WTC11 (cell line): ENCODE measurements around the gene SPOP. TPM values are rescaled to one million over a fixed set of nuclear protein-coding genes. Genes with fewer than 3 reads are reported as not detected.

Experiments
- ATAC-seq: fragments of 200-7000 bp; cut with Tn5 transposase; 2 replicates; pipeline ENCODE4 v1.10.0; 2021; ENCODE audit warnings: mild to moderate bottlenecking, moderate library complexity
- CTCF ChIA-PET: fragments of 300-600 bp; sonication (Branson Sonifier 250); formaldehyde crosslinking; loops from one replicate; lab custom pipeline; 2021; ENCODE audit warnings: antibody characterized with exemption; lab: Charles Lee
- POLR2A ChIA-PET: fragments of 350-600 bp; sonication (Branson Sonifier 250); formaldehyde crosslinking; loops from one replicate; lab custom pipeline; 2021; ENCODE audit warnings: antibody characterized with exemption; lab: Charles Lee
- DNase-seq: peaks from one replicate; pipeline ENCODE4 v3.0.0; 2021; ENCODE audit warnings: low spot score
- H3K27ac Mint-ChIP-seq: 2 replicates; pipeline ENCODE4 v1.8.0; 2021; ENCODE audit warnings: mixed read lengths
- H3K27me3 Mint-ChIP-seq: 2 replicates; pipeline ENCODE4 v1.8.0; 2021; ENCODE audit warnings: low read depth, mild to moderate bottlenecking, moderate library complexity, mixed read lengths
- H3K36me3 Mint-ChIP-seq: 2 replicates; pipeline ENCODE4 v1.8.0; 2021; ENCODE audit warnings: mixed read lengths
- H3K4me1 Mint-ChIP-seq: 2 replicates; pipeline ENCODE4 v1.8.0; 2022; ENCODE audit warnings: mixed read lengths
- H3K4me3 Mint-ChIP-seq: 2 replicates; pipeline ENCODE4 v1.8.0; 2021; ENCODE audit warnings: mild to moderate bottlenecking, moderate library complexity, mixed read lengths
- H3K9me3 Mint-ChIP-seq: 2 replicates; pipeline ENCODE4 v1.8.0; 2021; ENCODE audit warnings: mixed read lengths
- EMX1 ChIP-seq: fragments of 250-450 bp; sonication (Bioruptor Pico); IDR thresholded peaks from 2 replicates; pipeline ENCODE4 v1.8.0; 2021; ENCODE audit warnings: mild to moderate bottlenecking
- FOXK1 ChIP-seq: sonication (generic); formaldehyde crosslinking; IDR thresholded peaks from 2 replicates; pipeline ENCODE4 v1.8.0; 2022; ENCODE audit warnings: mild to moderate bottlenecking, moderate library complexity, missing genetic modification reagents
- GABPB1 ChIP-seq: sonication (generic); formaldehyde crosslinking; IDR thresholded peaks from 2 replicates; pipeline ENCODE4 v1.8.1; 2023; ENCODE audit warnings: mild to moderate bottlenecking, missing genetic modification reagents
- JUN ChIP-seq: sonication (generic); formaldehyde crosslinking; IDR thresholded peaks from 2 replicates; pipeline ENCODE4 v1.8.0; 2023; ENCODE audit warnings: mild to moderate bottlenecking, missing genetic modification reagents
- NFE2L1 ChIP-seq: sonication (generic); formaldehyde crosslinking; IDR thresholded peaks from 2 replicates; pipeline ENCODE4 v1.8.1; 2023; ENCODE audit warnings: missing genetic modification reagents
- NFYB ChIP-seq: sonication (generic); formaldehyde crosslinking; conservative IDR thresholded peaks from 2 replicates; pipeline ENCODE4 v1.8.0; 2022; ENCODE audit warnings: low read depth, missing genetic modification reagents
- RORB ChIP-seq: fragments of 250-450 bp; sonication (Bioruptor Pico); IDR thresholded peaks from 2 replicates; pipeline ENCODE4 v1.9.0; 2021; ENCODE audit warnings: mild to moderate bottlenecking
- SMAD4 ChIP-seq: sonication (generic); formaldehyde crosslinking; IDR thresholded peaks from 2 replicates; pipeline ENCODE4 v1.8.0; 2022; ENCODE audit warnings: mild to moderate bottlenecking, missing genetic modification reagents
- SP1 ChIP-seq: sonication (generic); formaldehyde crosslinking; conservative IDR thresholded peaks from 2 replicates; pipeline ENCODE4 v1.8.1; 2022; ENCODE audit warnings: missing genetic modification reagents
- TP53 ChIP-seq: sonication (generic); formaldehyde crosslinking; IDR thresholded peaks from 2 replicates; pipeline ENCODE4 v1.8.1; 2023; ENCODE audit warnings: mild to moderate bottlenecking, missing genetic modification reagents
- total RNA-seq: library from RNA; stranded (reverse); gene quantifications from 3 replicates; pipeline ENCODE4 v1.2.3, GENCODE V29; 2021
- TF ChIP-seq, protein P1 (sequence below): sonication (generic); formaldehyde crosslinking; IDR thresholded peaks from 2 replicates; pipeline ENCODE4 v1.8.1; 2023; ENCODE audit warnings: mild to moderate bottlenecking, missing genetic modification reagents, borderline replicate concordance
- TF ChIP-seq, protein P2 (sequence below): fragments of 250-450 bp; sonication (Bioruptor Pico); IDR thresholded peaks from 2 replicates; pipeline ENCODE4 v1.8.0; 2021; ENCODE audit warnings: mild to moderate bottlenecking
- TF ChIP-seq, protein P3 (sequence below): fragments of 250-450 bp; sonication (Bioruptor Pico); IDR thresholded peaks from 2 replicates; pipeline ENCODE4 v1.9.0; 2021; ENCODE audit warnings: mild to moderate bottlenecking

Gene SPOP
- total RNA-seq, 1 experiment from 2014 or later, result 19.2 TPM

DNA sequence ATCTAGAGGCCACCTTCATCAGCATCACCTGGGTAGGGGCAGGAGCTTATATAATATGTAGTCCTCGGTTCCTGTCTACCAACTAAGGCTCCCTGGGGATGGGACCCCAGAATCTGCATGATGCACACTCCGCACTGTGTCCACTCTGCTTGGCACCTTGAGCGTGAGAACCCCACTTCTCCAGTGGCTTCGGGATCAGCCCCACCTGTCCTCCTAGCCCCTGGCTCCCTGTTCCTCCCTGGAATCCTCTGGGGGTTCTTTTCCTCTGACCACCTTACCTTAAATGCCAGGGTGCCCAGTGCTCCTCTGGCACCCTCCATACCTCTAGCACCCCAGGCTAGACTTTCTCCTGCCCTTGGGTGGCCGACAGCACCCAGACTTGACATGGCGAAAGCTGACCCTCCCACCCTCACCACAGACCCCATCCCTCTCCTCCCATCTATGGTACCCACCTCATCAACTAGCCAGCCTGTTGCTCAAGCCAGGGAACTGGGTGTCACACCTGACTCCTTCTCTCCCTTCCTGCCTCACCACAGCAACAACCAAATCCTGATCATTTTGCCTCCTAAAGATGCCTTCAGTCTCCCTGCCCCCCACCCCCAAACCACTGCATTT is 105.0 kb downstream of the SPOP start (continued):
- TF ChIP-seq, protein P1, sequence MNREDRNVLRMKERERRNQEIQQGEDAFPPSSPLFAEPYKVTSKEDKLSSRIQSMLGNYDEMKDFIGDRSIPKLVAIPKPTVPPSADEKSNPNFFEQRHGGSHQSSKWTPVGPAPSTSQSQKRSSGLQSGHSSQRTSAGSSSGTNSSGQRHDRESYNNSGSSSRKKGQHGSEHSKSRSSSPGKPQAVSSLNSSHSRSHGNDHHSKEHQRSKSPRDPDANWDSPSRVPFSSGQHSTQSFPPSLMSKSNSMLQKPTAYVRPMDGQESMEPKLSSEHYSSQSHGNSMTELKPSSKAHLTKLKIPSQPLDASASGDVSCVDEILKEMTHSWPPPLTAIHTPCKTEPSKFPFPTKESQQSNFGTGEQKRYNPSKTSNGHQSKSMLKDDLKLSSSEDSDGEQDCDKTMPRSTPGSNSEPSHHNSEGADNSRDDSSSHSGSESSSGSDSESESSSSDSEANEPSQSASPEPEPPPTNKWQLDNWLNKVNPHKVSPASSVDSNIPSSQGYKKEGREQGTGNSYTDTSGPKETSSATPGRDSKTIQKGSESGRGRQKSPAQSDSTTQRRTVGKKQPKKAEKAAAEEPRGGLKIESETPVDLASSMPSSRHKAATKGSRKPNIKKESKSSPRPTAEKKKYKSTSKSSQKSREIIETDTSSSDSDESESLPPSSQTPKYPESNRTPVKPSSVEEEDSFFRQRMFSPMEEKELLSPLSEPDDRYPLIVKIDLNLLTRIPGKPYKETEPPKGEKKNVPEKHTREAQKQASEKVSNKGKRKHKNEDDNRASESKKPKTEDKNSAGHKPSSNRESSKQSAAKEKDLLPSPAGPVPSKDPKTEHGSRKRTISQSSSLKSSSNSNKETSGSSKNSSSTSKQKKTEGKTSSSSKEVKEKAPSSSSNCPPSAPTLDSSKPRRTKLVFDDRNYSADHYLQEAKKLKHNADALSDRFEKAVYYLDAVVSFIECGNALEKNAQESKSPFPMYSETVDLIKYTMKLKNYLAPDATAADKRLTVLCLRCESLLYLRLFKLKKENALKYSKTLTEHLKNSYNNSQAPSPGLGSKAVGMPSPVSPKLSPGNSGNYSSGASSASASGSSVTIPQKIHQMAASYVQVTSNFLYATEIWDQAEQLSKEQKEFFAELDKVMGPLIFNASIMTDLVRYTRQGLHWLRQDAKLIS, result no peak
- TF ChIP-seq GABPB1 (CRISPR knock-in tag), result no peak

DNA sequence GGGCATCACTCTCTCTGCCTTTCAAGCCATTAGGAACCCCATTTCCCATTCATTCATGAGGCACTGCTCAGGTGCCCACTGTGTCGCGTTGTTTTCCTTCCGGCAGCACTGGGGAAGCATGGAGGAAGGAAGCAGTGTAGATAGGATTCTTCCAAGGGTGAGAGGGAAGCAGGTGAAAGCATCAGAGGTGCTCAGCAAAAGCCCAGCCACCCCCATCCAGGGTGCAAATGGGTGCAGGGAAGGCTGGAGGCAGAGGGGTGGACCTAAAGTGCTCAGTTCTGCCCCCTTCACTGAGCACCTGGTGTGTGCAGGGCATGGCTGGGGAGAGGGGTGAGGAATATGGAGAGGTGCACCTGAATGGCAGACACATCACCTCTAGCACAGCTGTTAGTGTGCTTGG is 105.7 kb downstream of the SPOP start:
- Mint-ChIP-seq H3K4me1 (peaks cover 36% of the 10 kb centered on the region), H3K36me3 (no peaks in the 10 kb centered on the region), H3K9me3 (no peaks in the 10 kb centered on the region), H3K27ac (no peak overlapping the region), H3K27me3 (peaks cover 25% of the 10 kb centered on the region), H3K4me3 (no peak overlapping the region)
- DNase-seq, result no peak
- no peak for TF ChIP-seq SMAD4 (CRISPR knock-in tag)
- no peak for ATAC-seq
- CTCF ChIA-PET, result interaction anchor here (1.4 to 6.3 kb wide), 3 partner anchors 15 to 136 kb away, joined by 5 to 99 read pairs (median 83); partner anchors contain the start of gene SLC35B1
- POLR2A ChIA-PET, result no interaction called here

DNA sequence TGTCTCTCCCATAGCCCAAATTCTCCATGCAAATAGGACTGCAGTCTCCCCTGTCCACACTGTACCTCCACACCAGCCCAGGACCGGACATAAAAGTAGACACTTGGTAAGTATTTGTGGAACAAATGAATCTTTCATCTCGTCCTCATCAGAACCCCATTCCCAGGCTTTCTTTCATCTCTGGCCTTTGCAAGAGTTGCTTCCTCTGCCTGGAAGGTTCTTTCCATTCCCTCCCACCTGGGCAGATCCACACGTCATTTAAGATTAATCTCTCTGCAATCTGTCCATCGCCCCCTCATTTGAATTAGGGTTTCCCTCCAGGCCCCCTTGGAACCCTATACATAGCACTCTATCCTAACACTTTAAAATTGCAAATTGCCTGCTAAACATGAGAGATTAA is 106.1 kb downstream of the SPOP start:
- Mint-ChIP-seq H3K4me3 (no peak overlapping the region), H3K27ac (no peak overlapping the region), H3K4me1 (peaks cover 39% of the 10 kb centered on the region), H3K36me3 (no peaks in the 10 kb centered on the region), H3K9me3 (no peaks in the 10 kb centered on the region), H3K27me3 (peaks cover 22% of the 10 kb centered on the region)
- ChIA-PET POLR2A (interaction anchor here (1.0 kb wide), 1 partner anchor 27 kb away, joined by 3 read pairs; no protein-coding TSS in a partner anchor), CTCF (interaction anchor here (0.8 to 6.3 kb wide), 6 partner anchors 15 to 280 kb away, joined by 3 to 99 read pairs (median 5); partner anchors contain the start of gene SLC35B1)
- no peak for DNase-seq
- no peak for TF ChIP-seq JUN (CRISPR knock-in tag)
- TF ChIP-seq, protein P2, sequence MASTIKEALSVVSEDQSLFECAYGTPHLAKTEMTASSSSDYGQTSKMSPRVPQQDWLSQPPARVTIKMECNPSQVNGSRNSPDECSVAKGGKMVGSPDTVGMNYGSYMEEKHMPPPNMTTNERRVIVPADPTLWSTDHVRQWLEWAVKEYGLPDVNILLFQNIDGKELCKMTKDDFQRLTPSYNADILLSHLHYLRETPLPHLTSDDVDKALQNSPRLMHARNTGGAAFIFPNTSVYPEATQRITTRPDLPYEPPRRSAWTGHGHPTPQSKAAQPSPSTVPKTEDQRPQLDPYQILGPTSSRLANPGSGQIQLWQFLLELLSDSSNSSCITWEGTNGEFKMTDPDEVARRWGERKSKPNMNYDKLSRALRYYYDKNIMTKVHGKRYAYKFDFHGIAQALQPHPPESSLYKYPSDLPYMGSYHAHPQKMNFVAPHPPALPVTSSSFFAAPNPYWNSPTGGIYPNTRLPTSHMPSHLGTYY (CRISPR knock-in tag), result no peak
- TF ChIP-seq NFE2L1 (CRISPR knock-in tag), result no peak
- TF ChIP-seq, protein P3, sequence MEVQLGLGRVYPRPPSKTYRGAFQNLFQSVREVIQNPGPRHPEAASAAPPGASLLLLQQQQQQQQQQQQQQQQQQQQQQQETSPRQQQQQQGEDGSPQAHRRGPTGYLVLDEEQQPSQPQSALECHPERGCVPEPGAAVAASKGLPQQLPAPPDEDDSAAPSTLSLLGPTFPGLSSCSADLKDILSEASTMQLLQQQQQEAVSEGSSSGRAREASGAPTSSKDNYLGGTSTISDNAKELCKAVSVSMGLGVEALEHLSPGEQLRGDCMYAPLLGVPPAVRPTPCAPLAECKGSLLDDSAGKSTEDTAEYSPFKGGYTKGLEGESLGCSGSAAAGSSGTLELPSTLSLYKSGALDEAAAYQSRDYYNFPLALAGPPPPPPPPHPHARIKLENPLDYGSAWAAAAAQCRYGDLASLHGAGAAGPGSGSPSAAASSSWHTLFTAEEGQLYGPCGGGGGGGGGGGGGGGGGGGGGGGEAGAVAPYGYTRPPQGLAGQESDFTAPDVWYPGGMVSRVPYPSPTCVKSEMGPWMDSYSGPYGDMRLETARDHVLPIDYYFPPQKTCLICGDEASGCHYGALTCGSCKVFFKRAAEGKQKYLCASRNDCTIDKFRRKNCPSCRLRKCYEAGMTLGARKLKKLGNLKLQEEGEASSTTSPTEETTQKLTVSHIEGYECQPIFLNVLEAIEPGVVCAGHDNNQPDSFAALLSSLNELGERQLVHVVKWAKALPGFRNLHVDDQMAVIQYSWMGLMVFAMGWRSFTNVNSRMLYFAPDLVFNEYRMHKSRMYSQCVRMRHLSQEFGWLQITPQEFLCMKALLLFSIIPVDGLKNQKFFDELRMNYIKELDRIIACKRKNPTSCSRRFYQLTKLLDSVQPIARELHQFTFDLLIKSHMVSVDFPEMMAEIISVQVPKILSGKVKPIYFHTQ (CRISPR knock-in tag), result no peak
- no peak for TF ChIP-seq NFYB (CRISPR knock-in tag)
- no peak for TF ChIP-seq FOXK1 (CRISPR knock-in tag)
- no peak for TF ChIP-seq SP1 (CRISPR knock-in tag)
- TF ChIP-seq EMX1 (CRISPR knock-in tag), result no peak
- no peak for TF ChIP-seq RORB (CRISPR knock-in tag)
- ATAC-seq, result no peak

DNA sequence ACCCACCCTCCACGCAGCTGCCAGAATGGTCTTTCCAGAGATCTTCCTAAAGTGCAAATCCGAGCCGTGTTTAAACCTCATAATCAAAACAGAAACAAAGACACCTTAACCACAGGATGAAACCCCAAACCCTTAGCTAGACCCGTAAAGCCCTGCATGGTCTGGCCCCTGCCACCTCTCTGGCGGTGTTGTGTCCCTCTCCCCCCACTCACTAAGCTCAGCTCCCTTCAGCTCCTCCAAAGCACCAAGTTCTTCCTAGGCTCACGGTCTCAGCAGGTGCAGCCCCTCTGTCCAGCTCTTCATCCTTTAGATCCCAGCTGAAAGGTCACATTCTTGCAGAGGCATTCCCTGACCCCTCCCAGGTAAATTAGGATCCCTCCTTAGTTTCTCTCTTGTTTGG is 106.6 kb downstream of the SPOP start:
- Mint-ChIP-seq H3K4me3 (no peak overlapping the region), H3K36me3 (no peaks in the 10 kb centered on the region), H3K9me3 (no peaks in the 10 kb centered on the region), H3K27ac (no peak overlapping the region), H3K4me1 (peaks cover 39% of the 10 kb centered on the region), H3K27me3 (peaks cover 22% of the 10 kb centered on the region)
- CTCF ChIA-PET, result interaction anchor here (0.8 to 6.3 kb wide), 8 partner anchors 14 to 281 kb away, joined by 3 to 99 read pairs (median 5); partner anchors contain the start of gene SLC35B1
- no peak for ATAC-seq
- POLR2A ChIA-PET, result interaction anchor here (1.0 kb wide), 1 partner anchor 27 kb away, joined by 3 read pairs; no protein-coding TSS in a partner anchor
- no peak for DNase-seq
- no peak for TF ChIP-seq TP53 (CRISPR knock-in tag)
